CD14-positive monocyte (primary cell): ENCODE measurements around the gene ANTXR1. TPM values are rescaled to one million over a fixed set of nuclear protein-coding genes. Genes with fewer than 3 reads are reported as not detected.
"Not testable (repeated sequence)": the region's sequence is repeated elsewhere in the genome, so short reads cannot be mapped to it uniquely, and the experiment has no call there.

ENCODE experiments used
- DNase-seq, 3 donors: peaks; one replicate each; pipeline ENCODE4 v3.0.0-alpha.2; 2011 to 2022
- H2AFZ ChIP-seq: 2 replicates; pipeline ENCODE4 v1.6.0; 2012; ENCODE audit warnings: mild to moderate bottlenecking, low read depth, low read length, inconsistent platforms; ENCODE audit not compliant: insufficient read depth, poor library complexity, severe bottlenecking
- H3K27ac ChIP-seq, 2 donors: 1 replicate in 1 of 2; 2 replicates in 1 of 2; pipeline ENCODE4 v1.5.1; 2012 to 2013; ENCODE audit warnings: low read length in 2 of 2, control low read depth in 1 of 2, inconsistent platforms in 1 of 2, low read depth in 1 of 2, mild to moderate bottlenecking in 1 of 2
- H3K27me3 ChIP-seq, 2 donors: one replicate each; pipeline versions ENCODE4 v1.6.0 to v1.6.1; 2011 to 2013; ENCODE audit warnings: low read length in 2 of 2; ENCODE audit not compliant: control insufficient read depth in 2 of 2, insufficient read depth in 2 of 2
- H3K36me3 ChIP-seq, 2 donors: replicated peaks in 1 of 2; 1 replicate in 1 of 2; 2 replicates in 1 of 2; pipeline versions ENCODE4 v1.5.1 to v1.6.1; 2012 to 2013; ENCODE audit warnings: low read length in 2 of 2, control low read depth in 1 of 2, inconsistent platforms in 1 of 2, mild to moderate bottlenecking in 1 of 2; ENCODE audit not compliant: insufficient read depth in 2 of 2, control insufficient read depth in 1 of 2
- H3K4me1 ChIP-seq, 2 donors: 1 replicate in 1 of 2; 2 replicates in 1 of 2; pipeline versions ENCODE4 v1.5.1 to v1.6.1; 2012 to 2013; ENCODE audit warnings: low read length in 2 of 2, control low read depth in 1 of 2, inconsistent platforms in 1 of 2, mild to moderate bottlenecking in 1 of 2, moderate library complexity in 1 of 2; ENCODE audit not compliant: insufficient read depth in 2 of 2, control insufficient read depth in 1 of 2
- H3K4me2 ChIP-seq: replicated peaks from 2 replicates; pipeline ENCODE3; 2012; ENCODE audit warnings: low read length, moderate library complexity, mild to moderate bottlenecking; ENCODE audit not compliant: poor library complexity, severe bottlenecking; ENCODE audit errors: extremely low read depth
- H3K4me3 ChIP-seq, 3 experiments: fragments of 200-600 bp in 1 of 3; sonication (generic) in 1 of 3; replicated peaks in 1 of 3; 1 replicate in 2 of 3; 2 replicates in 1 of 3; pipeline ENCODE4 v1.5.1; 2011 to 2013; ENCODE audit warnings: low read length in 3 of 3, mild to moderate bottlenecking in 3 of 3, control low read depth in 2 of 3, low read depth in 2 of 3, inconsistent platforms in 1 of 3, moderate library complexity in 1 of 3
- H3K79me2 ChIP-seq: 2 replicates; pipeline ENCODE4 v1.6.0; 2012; ENCODE audit warnings: mild to moderate bottlenecking, control low read depth, inconsistent platforms, low read length, moderate library complexity; ENCODE audit not compliant: insufficient read depth
- H3K9ac ChIP-seq: 2 replicates; pipeline ENCODE4 v1.6.0; 2017; ENCODE audit warnings: low read length, mild to moderate bottlenecking; ENCODE audit not compliant: insufficient read depth, poor library complexity, severe bottlenecking
- H3K9me3 ChIP-seq, 2 donors: replicated peaks in 1 of 2; 1 replicate in 1 of 2; 2 replicates in 1 of 2; pipeline versions ENCODE4 v1.5.1 to v1.6.1; 2012 to 2013; ENCODE audit warnings: low read length in 2 of 2, control low read depth in 1 of 2; ENCODE audit not compliant: control insufficient read depth in 1 of 2, insufficient read depth in 1 of 2
- H4K20me1 ChIP-seq: 2 replicates; pipeline ENCODE4 v1.6.0; 2012; ENCODE audit warnings: mild to moderate bottlenecking, low read length, control low read depth, moderate library complexity; ENCODE audit not compliant: insufficient read depth
- H3K27ac Mint-ChIP-seq, 7 donors: one replicate each; pipeline ENCODE4 v1.8.0; 2020; ENCODE audit warnings: mild to moderate bottlenecking in 7 of 7, mixed read lengths in 7 of 7, moderate library complexity in 6 of 7, inconsistent platforms in 2 of 7
- H3K27me3 Mint-ChIP-seq, 3 donors: one replicate each; pipeline ENCODE4 v1.8.0; 2021 to 2022; ENCODE audit warnings: low read depth in 3 of 3, mild to moderate bottlenecking in 3 of 3, mixed read lengths in 3 of 3, moderate library complexity in 3 of 3, inconsistent platforms in 1 of 3
- H3K36me3 Mint-ChIP-seq, 2 donors: one replicate each; pipeline ENCODE4 v1.8.0; 2020; ENCODE audit warnings: mixed read lengths in 2 of 2, inconsistent platforms in 1 of 2, mild to moderate bottlenecking in 1 of 2
- H3K4me1 Mint-ChIP-seq: one replicate; pipeline ENCODE4 v1.8.0; 2020; ENCODE audit warnings: mild to moderate bottlenecking, mixed read lengths
- H3K4me3 Mint-ChIP-seq, 2 donors: one replicate each; pipeline ENCODE4 v1.8.0; 2020; ENCODE audit warnings: mild to moderate bottlenecking in 2 of 2, mixed read lengths in 2 of 2, moderate library complexity in 1 of 2
- H3K9me3 Mint-ChIP-seq, 7 donors: one replicate each; pipeline ENCODE4 v1.8.0; 2020 to 2022; ENCODE audit warnings: mixed read lengths in 7 of 7, mild to moderate bottlenecking in 6 of 7, moderate library complexity in 6 of 7, inconsistent platforms in 2 of 7
- CTCF ChIP-seq: fragments of 200-600 bp; IDR thresholded peaks from one replicate; pipeline ENCODE4 v1.8.0; 2022; ENCODE audit warnings: antibody characterized with exemption, mild to moderate bottlenecking
- WGBS: methylation state at CpG from one replicate; pipeline ENCODE4 v1.1.5; 2013; ENCODE audit warnings: missing lambda C conversion rate; ENCODE audit not compliant: insufficient coverage; 5-methylcytosine and 5-hydroxymethylcytosine counted together
- intact Hi-C, 2 donors: fragments of 100-400 bp; cut with micrococcal nuclease; formaldehyde crosslinking; loops; one replicate each; pipeline versions ENCODE4 v1.15.0 to v1.15.1; 2023
- polyA plus RNA-seq, 3 donors: library from polyadenylated mRNA; depleted of rRNA in 1 of 3; unstranded in 2 of 3; stranded (reverse) in 1 of 3; fragments of 300-500 nt in 2 of 3; fragments of >200 nt in 1 of 3; fragmentation: Illumina TruSeq in 2 of 3; gene quantifications; 1 replicate in 2 of 3; 2 replicates in 1 of 3; pipeline ENCODE4 v1.2.3, GENCODE V29; 2012 to 2021

ANTXR1 gene
- polyA plus RNA-seq, 3 donors: not detected

DNA sequence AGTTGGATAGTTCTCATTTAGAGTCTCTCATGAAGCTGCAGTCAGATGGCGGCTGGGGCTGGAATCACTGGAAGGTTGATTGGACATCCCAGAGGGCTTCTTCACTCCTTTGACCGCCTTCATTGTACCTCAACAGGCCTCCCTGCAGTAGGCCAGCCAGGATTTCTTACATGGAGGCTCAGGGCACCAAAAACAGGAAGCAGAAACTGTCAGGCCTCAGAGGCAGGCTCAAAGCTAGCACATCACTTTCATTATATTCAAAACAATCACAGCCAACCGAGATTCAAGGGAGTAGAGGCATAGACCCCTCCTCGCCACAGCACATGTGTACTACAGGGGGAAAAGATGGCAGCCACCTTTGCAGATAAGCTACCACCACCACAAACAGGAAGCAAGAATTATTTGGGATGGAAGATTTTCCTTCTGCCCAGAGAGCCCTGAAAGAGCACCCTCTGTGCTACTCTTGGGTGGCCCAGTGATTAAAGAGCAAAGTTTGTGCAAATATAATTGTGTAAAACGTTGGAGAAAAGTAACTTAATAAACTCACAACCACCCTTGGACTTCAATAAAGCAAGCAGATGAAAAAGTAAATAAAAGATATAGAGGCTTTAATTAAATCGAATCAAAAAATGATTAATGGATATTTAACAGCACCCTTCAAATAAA, 218.8 kb downstream of the ANTXR1 start:
- Histone ChIP-seq H3K79me2 (no peaks in the 10 kb centered on the region), H3K36me3 (no peaks in the 10 kb centered on the region), H3K4me1 (no peaks in the 10 kb centered on the region), H3K4me3 (no peak overlapping the region), H3K9ac (no peak overlapping the region), H3K9me3 (no peaks in the 10 kb centered on the region), H3K27ac (no peak overlapping the region), H3K4me2 (no peak overlapping the region), H4K20me1 (no peaks in the 10 kb centered on the region), H2AFZ (peak overlapping the region; percentile 61), H3K27me3 (no peaks in the 10 kb centered on the region)
- Mint-ChIP-seq H3K27me3 (peaks cover 0 to 2% (median 0%) of the 10 kb centered on the region in 3 donors), H3K9me3 (peaks cover 0 to 5% (median 0%) of the 10 kb centered on the region in 7 donors), H3K4me1 (peaks cover 4% of the 10 kb centered on the region), H3K36me3 (no peaks in the 10 kb centered on the region), H3K4me3 (no peak overlapping the region), H3K27ac (peak overlapping the region in 2 of 7 donors; percentile 64 to 74)
- intact Hi-C loops: no loop called here
- WGBS: 90% methylated on average over 2 of the region's 6 CpGs
- DNase-seq: peak in 1 of 3 donors; percentile 12
- no peak for TF ChIP-seq CTCF

DNA sequence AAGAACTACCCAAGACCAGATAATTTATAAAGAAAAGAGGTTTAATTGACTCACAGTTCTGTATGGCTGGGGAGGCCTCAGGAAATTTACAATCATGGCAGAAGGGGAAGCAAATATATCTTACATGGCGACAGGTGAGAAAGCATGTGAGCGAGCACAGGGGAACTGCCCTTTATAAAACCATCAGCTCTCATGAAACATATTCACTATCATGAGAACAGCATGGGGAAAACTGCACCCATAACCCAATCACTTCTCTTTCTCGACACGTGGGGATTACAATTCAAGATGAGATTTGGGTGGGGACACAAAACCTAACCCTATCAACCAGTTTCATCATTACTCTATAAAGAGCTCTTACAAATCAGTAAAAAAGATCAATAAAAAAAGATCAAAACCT, 222.9 kb downstream of the ANTXR1 start:
- H3K9me3 ChIP-seq, DNase-seq, H3K4me3 Mint-ChIP-seq, H3K36me3 ChIP-seq, intact Hi-C loops, H3K4me3 ChIP-seq, H3K4me2 ChIP-seq, H3K36me3 Mint-ChIP-seq, H4K20me1 ChIP-seq, H2AFZ ChIP-seq, H3K79me2 ChIP-seq, H3K4me1 ChIP-seq, H3K27ac Mint-ChIP-seq, H3K9me3 Mint-ChIP-seq, H3K27me3 Mint-ChIP-seq, H3K27me3 ChIP-seq, H3K27ac ChIP-seq, H3K4me1 Mint-ChIP-seq, H3K9ac ChIP-seq: not testable (repeated sequence)
- WGBS: no CpG with 5 or more reads among the region's 4 CpGs
